ENCODE data around the gene BANF1. TPM values are rescaled to one million over a fixed set of nuclear protein-coding genes. Genes with fewer than 3 reads are reported as not detected.

The BANF1 gene
- total and polyA plus RNA-seq, 2 of the 13 experiments (the other 11 are each of a cell fraction or from before 2014, with no cell fraction given), result 40.5 to 86.5 TPM

DNA sequence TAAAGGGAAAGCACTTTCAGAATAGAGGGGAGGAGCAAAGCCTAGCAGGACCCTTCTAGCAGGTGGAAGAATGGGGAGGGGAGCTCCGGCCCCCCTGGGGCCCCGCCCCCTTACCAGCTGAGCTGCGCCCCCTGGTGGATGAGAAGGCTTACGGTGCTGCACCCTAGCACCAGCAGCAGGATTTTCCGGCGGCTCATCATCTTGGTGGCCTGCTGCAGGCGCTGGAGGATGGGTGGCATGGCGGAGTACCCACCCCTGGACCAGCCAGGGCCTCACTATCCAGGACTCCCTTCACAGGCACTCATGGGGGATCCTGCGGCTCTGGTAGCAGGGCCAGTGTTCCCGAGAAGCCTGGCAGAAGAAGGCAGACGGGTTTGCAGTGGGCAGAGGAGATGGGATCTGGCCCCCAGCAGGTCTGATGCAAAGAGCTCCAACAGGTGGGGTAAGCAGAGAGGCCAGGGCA is 42.9 kb downstream of the BANF1 start (continued):
- TF ChIP-seq, protein P1, sequence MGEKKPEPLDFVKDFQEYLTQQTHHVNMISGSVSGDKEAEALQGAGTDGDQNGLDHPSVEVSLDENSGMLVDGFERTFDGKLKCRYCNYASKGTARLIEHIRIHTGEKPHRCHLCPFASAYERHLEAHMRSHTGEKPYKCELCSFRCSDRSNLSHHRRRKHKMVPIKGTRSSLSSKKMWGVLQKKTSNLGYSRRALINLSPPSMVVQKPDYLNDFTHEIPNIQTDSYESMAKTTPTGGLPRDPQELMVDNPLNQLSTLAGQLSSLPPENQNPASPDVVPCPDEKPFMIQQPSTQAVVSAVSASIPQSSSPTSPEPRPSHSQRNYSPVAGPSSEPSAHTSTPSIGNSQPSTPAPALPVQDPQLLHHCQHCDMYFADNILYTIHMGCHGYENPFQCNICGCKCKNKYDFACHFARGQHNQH (CRISPR knock-in tag; IDR thresholded peaks at IDR 0.05), result peak; percentile 33; the same call in 1 of the 2 replicates
- TF ChIP-seq NAIF1 (CRISPR knock-in tag; IDR thresholded peaks at IDR 0.05; ENCODE audit: borderline replicate concordance), result no peak
- TF ChIP-seq, protein P2, sequence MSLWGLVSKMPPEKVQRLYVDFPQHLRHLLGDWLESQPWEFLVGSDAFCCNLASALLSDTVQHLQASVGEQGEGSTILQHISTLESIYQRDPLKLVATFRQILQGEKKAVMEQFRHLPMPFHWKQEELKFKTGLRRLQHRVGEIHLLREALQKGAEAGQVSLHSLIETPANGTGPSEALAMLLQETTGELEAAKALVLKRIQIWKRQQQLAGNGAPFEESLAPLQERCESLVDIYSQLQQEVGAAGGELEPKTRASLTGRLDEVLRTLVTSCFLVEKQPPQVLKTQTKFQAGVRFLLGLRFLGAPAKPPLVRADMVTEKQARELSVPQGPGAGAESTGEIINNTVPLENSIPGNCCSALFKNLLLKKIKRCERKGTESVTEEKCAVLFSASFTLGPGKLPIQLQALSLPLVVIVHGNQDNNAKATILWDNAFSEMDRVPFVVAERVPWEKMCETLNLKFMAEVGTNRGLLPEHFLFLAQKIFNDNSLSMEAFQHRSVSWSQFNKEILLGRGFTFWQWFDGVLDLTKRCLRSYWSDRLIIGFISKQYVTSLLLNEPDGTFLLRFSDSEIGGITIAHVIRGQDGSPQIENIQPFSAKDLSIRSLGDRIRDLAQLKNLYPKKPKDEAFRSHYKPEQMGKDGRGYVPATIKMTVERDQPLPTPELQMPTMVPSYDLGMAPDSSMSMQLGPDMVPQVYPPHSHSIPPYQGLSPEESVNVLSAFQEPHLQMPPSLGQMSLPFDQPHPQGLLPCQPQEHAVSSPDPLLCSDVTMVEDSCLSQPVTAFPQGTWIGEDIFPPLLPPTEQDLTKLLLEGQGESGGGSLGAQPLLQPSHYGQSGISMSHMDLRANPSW (CRISPR knock-in tag; IDR thresholded peaks at IDR 0.05; ENCODE audit: borderline replicate concordance), result no peak
- TF ChIP-seq RFX3 (CRISPR knock-in tag; IDR thresholded peaks at IDR 0.05), result no peak
- no peak for TF ChIP-seq SALL2 (CRISPR knock-in tag; IDR thresholded peaks at IDR 0.05)
- TF ChIP-seq STAG1 (CRISPR knock-in tag; IDR thresholded peaks at IDR 0.05), result peak; percentile 29; the same call in 1 of the 2 replicates
- TF ChIP-seq, protein P3, sequence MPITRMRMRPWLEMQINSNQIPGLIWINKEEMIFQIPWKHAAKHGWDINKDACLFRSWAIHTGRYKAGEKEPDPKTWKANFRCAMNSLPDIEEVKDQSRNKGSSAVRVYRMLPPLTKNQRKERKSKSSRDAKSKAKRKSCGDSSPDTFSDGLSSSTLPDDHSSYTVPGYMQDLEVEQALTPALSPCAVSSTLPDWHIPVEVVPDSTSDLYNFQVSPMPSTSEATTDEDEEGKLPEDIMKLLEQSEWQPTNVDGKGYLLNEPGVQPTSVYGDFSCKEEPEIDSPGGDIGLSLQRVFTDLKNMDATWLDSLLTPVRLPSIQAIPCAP (CRISPR knock-in tag; IDR thresholded peaks at IDR 0.05; ENCODE audit: low read depth), result no peak
- no peak for TF ChIP-seq ESRRA (CRISPR knock-in tag; IDR thresholded peaks at IDR 0.05; ENCODE audit: low read depth)
- TF ChIP-seq SRY (CRISPR knock-in tag; IDR thresholded peaks at IDR 0.05), result no peak
- no peak for TF ChIP-seq FOXO1 (CRISPR knock-in tag; IDR thresholded peaks at IDR 0.05)
- TF ChIP-seq, protein P4, sequence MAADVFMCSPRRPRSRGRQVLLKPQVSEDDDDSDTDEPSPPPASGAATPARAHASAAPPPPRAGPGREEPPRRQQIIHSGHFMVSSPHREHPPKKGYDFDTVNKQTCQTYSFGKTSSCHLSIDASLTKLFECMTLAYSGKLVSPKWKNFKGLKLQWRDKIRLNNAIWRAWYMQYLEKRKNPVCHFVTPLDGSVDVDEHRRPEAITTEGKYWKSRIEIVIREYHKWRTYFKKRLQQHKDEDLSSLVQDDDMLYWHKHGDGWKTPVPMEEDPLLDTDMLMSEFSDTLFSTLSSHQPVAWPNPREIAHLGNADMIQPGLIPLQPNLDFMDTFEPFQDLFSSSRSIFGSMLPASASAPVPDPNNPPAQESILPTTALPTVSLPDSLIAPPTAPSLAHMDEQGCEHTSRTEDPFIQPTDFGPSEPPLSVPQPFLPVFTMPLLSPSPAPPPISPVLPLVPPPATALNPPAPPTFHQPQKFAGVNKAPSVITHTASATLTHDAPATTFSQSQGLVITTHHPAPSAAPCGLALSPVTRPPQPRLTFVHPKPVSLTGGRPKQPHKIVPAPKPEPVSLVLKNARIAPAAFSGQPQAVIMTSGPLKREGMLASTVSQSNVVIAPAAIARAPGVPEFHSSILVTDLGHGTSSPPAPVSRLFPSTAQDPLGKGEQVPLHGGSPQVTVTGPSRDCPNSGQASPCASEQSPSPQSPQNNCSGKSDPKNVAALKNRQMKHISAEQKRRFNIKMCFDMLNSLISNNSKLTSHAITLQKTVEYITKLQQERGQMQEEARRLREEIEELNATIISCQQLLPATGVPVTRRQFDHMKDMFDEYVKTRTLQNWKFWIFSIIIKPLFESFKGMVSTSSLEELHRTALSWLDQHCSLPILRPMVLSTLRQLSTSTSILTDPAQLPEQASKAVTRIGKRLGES (CRISPR knock-in tag; IDR thresholded peaks at IDR 0.05; ENCODE audit: borderline replicate concordance), result no peak
- no peak for TF ChIP-seq TBL1XR1 (IDR thresholded peaks at IDR 0.05; ENCODE audit: borderline replicate concordance, low read length, partially characterized antibody)
- TF ChIP-seq ADNP (CRISPR knock-in tag; IDR thresholded peaks at IDR 0.05), result no peak
- TF ChIP-seq ZNF556 (CRISPR knock-in tag; IDR thresholded peaks at IDR 0.05; ENCODE audit: borderline replicate concordance), result peak; percentile 47; the same call in 1 of the 2 replicates
- no peak for TF ChIP-seq ZSCAN31 (CRISPR knock-in tag; IDR thresholded peaks at IDR 0.05; ENCODE audit: low read depth)
- no peak for TF ChIP-seq HOXA7 (CRISPR knock-in tag; IDR thresholded peaks at IDR 0.05)
- TF ChIP-seq NR3C1 (CRISPR knock-in tag; IDR thresholded peaks at IDR 0.05), result no peak
- no peak for TF ChIP-seq RORA (CRISPR knock-in tag; IDR thresholded peaks at IDR 0.05)
- TF ChIP-seq NBN (conservative IDR thresholded peaks at IDR 0.05), result no peak
- TF ChIP-seq CBFB (CRISPR knock-in tag; IDR thresholded peaks at IDR 0.05), result no peak
- TF ChIP-seq, protein P5, sequence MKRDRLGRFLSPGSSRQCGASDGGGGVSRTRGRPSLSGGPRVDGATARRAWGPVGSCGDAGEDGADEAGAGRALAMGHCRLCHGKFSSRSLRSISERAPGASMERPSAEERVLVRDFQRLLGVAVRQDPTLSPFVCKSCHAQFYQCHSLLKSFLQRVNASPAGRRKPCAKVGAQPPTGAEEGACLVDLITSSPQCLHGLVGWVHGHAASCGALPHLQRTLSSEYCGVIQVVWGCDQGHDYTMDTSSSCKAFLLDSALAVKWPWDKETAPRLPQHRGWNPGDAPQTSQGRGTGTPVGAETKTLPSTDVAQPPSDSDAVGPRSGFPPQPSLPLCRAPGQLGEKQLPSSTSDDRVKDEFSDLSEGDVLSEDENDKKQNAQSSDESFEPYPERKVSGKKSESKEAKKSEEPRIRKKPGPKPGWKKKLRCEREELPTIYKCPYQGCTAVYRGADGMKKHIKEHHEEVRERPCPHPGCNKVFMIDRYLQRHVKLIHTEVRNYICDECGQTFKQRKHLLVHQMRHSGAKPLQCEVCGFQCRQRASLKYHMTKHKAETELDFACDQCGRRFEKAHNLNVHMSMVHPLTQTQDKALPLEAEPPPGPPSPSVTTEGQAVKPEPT (CRISPR knock-in tag; IDR thresholded peaks at IDR 0.05; ENCODE audit: low read depth), result no peak
- no peak for TF ChIP-seq AGO2 (optimal IDR thresholded peaks at IDR 0.05; ENCODE audit: low read depth, low read length)

Data from HepG2 (cell line).